ENCODE measurements around the gene VSIG1.

DNA sequence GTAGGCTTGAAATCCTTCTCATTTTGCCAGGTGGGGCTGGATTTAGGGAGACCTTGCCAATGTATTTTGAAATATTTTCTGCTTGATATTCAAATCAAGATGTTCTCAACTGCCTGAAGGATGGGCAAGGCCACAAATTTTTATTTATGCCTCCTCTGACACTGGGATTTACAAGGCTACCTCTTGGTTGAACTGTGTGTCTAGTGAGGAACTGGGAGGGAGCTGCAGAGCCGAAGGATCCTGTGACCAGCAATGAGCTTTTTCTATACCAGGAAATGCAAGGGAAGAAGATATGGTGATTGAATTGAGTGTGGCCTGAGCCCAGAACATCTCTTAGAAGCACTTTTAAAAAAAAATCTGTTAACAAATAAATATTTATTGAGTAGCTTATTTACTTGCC lies 14.9 kb downstream of the VSIG1 start:
- TF ChIP-seq, protein P1, sequence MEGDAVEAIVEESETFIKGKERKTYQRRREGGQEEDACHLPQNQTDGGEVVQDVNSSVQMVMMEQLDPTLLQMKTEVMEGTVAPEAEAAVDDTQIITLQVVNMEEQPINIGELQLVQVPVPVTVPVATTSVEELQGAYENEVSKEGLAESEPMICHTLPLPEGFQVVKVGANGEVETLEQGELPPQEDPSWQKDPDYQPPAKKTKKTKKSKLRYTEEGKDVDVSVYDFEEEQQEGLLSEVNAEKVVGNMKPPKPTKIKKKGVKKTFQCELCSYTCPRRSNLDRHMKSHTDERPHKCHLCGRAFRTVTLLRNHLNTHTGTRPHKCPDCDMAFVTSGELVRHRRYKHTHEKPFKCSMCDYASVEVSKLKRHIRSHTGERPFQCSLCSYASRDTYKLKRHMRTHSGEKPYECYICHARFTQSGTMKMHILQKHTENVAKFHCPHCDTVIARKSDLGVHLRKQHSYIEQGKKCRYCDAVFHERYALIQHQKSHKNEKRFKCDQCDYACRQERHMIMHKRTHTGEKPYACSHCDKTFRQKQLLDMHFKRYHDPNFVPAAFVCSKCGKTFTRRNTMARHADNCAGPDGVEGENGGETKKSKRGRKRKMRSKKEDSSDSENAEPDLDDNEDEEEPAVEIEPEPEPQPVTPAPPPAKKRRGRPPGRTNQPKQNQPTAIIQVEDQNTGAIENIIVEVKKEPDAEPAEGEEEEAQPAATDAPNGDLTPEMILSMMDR (IDR thresholded peaks at IDR 0.05; ENCODE audit: poor library complexity) = no peak
- TF ChIP-seq EZH2 (IDR thresholded peaks at IDR 0.05; ENCODE audit: borderline replicate concordance) = no peak
